HepG2 (cell line): Measurements from ENCODE around the gene BBOX1. TPM values are rescaled to one million over a fixed set of nuclear protein-coding genes. Genes with fewer than 3 reads are reported as not detected.

Experiments
- ATAC-seq: fragments of 200-7000 bp; cut with Tn5 transposase; 3 replicates; pipeline ENCODE4 v1.9.1; 2020; ENCODE audit warnings: mild to moderate bottlenecking, moderate library complexity
- BruUV-seq: library from RNA; stranded (reverse); fragments of 400-500 nt; replicated peaks from 2 replicates; lab custom pipeline; 2021; lab: Mats Ljungman, UMichigan
- CTCF ChIA-PET: fragments of 300-600 bp; formaldehyde crosslinking; extraction: SDS; loops from one replicate; lab custom pipeline; 2021; ENCODE audit warnings: low total read pairs, inconsistent platforms, low intra/inter-chr PET ratio; lab: Yijun Ruan, JAX
- POLR2A ChIA-PET: fragments of 350-600 bp; sonication (Branson Sonifier 250); formaldehyde crosslinking; loops from one replicate; lab custom pipeline; 2020; ENCODE audit warnings: antibody characterized with exemption, inconsistent platforms; lab: Yijun Ruan, JAX
- DNase-seq: peaks from one replicate; pipeline ENCODE4 v3.0.0-alpha.2; 2015; ENCODE audit warnings: low spot score
- FAIRE-seq: peaks from 3 replicates; lab custom pipeline; 2011; peaks lifted over from hg19 to GRCh38; lab: Jason Lieb, UNC
- H2AFZ ChIP-seq: one replicate; pipeline ENCODE4 v1.6.1; 2011; ENCODE audit warnings: low read length, inconsistent platforms
- H3K27ac ChIP-seq: fragments of 300-600 bp; 3 replicates; pipeline ENCODE4 v1.8.0; 2011; ENCODE audit warnings: mixed run types, mild to moderate bottlenecking, mixed read lengths, low read length, inconsistent platforms; ENCODE audit not compliant: insufficient read depth; ENCODE audit errors: extremely low read length
- H3K27me3 ChIP-seq, 2 experiments: fragments of 200-600 bp in 1 of 2; 2 replicates in 1 of 2; 3 replicates in 1 of 2; pipeline versions ENCODE4 v1.6.0 to v1.8.0; 2011; ENCODE audit warnings: low read length in 2 of 2, mild to moderate bottlenecking in 2 of 2, moderate library complexity in 2 of 2, inconsistent platforms in 1 of 2; ENCODE audit not compliant: insufficient read depth in 2 of 2, control insufficient read depth in 1 of 2
- H3K36me3 ChIP-seq, 2 experiments: fragments of 200-600 bp in 1 of 2; replicated peaks in 1 of 2; 2 replicates in 1 of 2; 3 replicates in 1 of 2; pipeline versions ENCODE4 v1.5.1 to v1.8.0; 2011; ENCODE audit warnings: low read length in 2 of 2, inconsistent platforms in 1 of 2; ENCODE audit not compliant: insufficient read depth in 2 of 2, control insufficient read depth in 1 of 2
- H3K4me1 ChIP-seq: 2 replicates; pipeline ENCODE4 v1.5.1; 2012; ENCODE audit warnings: low read length, inconsistent platforms; ENCODE audit not compliant: insufficient read depth
- H3K4me2 ChIP-seq: 2 replicates; pipeline ENCODE4 v1.6.0; 2011; ENCODE audit warnings: low read depth, low read length, inconsistent platforms
- H3K4me3 ChIP-seq, 3 experiments: fragments of 200-600 bp in 1 of 3; sonication (generic), shearing (Covaris generic) in 1 of 3; replicated peaks in 1 of 3; 2 replicates each; pipeline ENCODE4 v1.5.1; 2011 to 2016; ENCODE audit warnings: low read length in 3 of 3, inconsistent platforms in 2 of 3, low read depth in 2 of 3, mild to moderate bottlenecking in 2 of 3, control low read depth in 1 of 3, mixed read lengths in 1 of 3; ENCODE audit not compliant: insufficient read depth in 1 of 3
- H3K79me2 ChIP-seq: one replicate; pipeline ENCODE4 v1.6.1; 2011; ENCODE audit warnings: low read length, inconsistent platforms; ENCODE audit not compliant: insufficient read depth
- H3K9ac ChIP-seq: 2 replicates; pipeline ENCODE4 v1.6.0; 2011; ENCODE audit warnings: mild to moderate bottlenecking, low read depth, low read length, inconsistent platforms; ENCODE audit not compliant: insufficient read depth
- H3K9me3 ChIP-seq: 2 replicates; pipeline ENCODE4 v1.5.1; 2012; ENCODE audit warnings: mild to moderate bottlenecking, low read length
- H4K20me1 ChIP-seq: 2 replicates; pipeline ENCODE4 v1.6.0; 2011; ENCODE audit warnings: inconsistent platforms, mild to moderate bottlenecking, low read length, moderate library complexity; ENCODE audit not compliant: insufficient read depth
- ATRX ChIP-seq: sonication (generic); formaldehyde crosslinking; IDR thresholded peaks from 2 replicates; pipeline ENCODE4 v1.4.0; 2020; ENCODE audit warnings: missing genetic modification reagents, borderline replicate concordance
- BRCA1 ChIP-seq: sonication (generic); formaldehyde crosslinking; IDR thresholded peaks from 2 replicates; pipeline ENCODE4 v1.4.0; 2020; ENCODE audit warnings: missing genetic modification reagents
- NBN ChIP-seq: fragments of 450-650 bp; conservative IDR thresholded peaks from 2 replicates; pipeline ENCODE4 v1.6.1; 2017
- PHF8 ChIP-seq: sonication (generic); formaldehyde crosslinking; IDR thresholded peaks from 2 replicates; pipeline ENCODE4 v1.5.0; 2020; ENCODE audit warnings: missing genetic modification reagents
- PLSCR1 ChIP-seq: sonication (generic); formaldehyde crosslinking; IDR thresholded peaks from 2 replicates; pipeline ENCODE4 v1.5.0; 2020; ENCODE audit warnings: missing genetic modification reagents, mild to moderate bottlenecking, borderline replicate concordance
- RBAK ChIP-seq: sonication (generic); formaldehyde crosslinking; IDR thresholded peaks from 2 replicates; pipeline ENCODE4 v1.5.1; 2020; ENCODE audit warnings: mild to moderate bottlenecking, missing genetic modification reagents
- TBX3 ChIP-seq: fragments of 450-650 bp; IDR thresholded peaks from 2 replicates; pipeline ENCODE4 v1.6.1; 2017; ENCODE audit warnings: antibody characterized with exemption, mild to moderate bottlenecking, inconsistent platforms, borderline replicate concordance
- TMF1 ChIP-seq: sonication (generic); formaldehyde crosslinking; IDR thresholded peaks from 2 replicates; pipeline ENCODE4 v1.8.1; 2022; ENCODE audit warnings: low read depth, missing genetic modification reagents
- ZHX1 ChIP-seq: sonication (generic); formaldehyde crosslinking; IDR thresholded peaks from 2 replicates; pipeline ENCODE4 v1.8.1; 2022; ENCODE audit warnings: low read depth, mild to moderate bottlenecking, missing genetic modification reagents
- ZNF839 ChIP-seq: sonication (generic); formaldehyde crosslinking; IDR thresholded peaks from 2 replicates; pipeline ENCODE4 v1.4.0; 2020; ENCODE audit warnings: missing genetic modification reagents, mild to moderate bottlenecking, borderline replicate concordance
- WGBS: methylation state at CpG from one replicate; pipeline ENCODE4 v1.1.6; 2017; ENCODE audit warnings: low lambda C conversion rate; 5-methylcytosine and 5-hydroxymethylcytosine counted together
- in situ Hi-C: cut with HindIII; loops from 2 replicates; pipeline ENCODE4 v1.10.0; 2017; ENCODE audit warnings: low pct_unique_long_range_greater_than_20kb; ENCODE audit not compliant: extremely low pct_ligation_motif_present
- intact Hi-C: fragments of 100-400 bp; cut with micrococcal nuclease; formaldehyde crosslinking; loops from one replicate; pipeline ENCODE4 v1.10.0; 2022; ENCODE audit not compliant: unreplicated experiment
- polyA plus RNA-seq, 8 experiments: library from polyadenylated mRNA; depleted of rRNA in 3 of 8; stranded (reverse) in 7 of 8; unstranded in 1 of 8; fragments of >200 nt; fragmentation: Illumina TruSeq in 4 of 8; extraction: Trizol in 4 of 8; gene quantifications; 2 replicates each; pipeline versions ENCODE4 v1.2.1 to v1.2.3, GENCODE V29; 2011 to 2016; ENCODE audit warnings: low read depth in 4 of 8, missing spikeins in 1 of 8, mixed read lengths in 1 of 8; ENCODE audit not compliant: insufficient read depth in 1 of 8
- total RNA-seq, 5 experiments: library from RNA; depleted of rRNA; stranded (reverse); fragments of >200 nt; fragmentation: Illumina TruSeq; extraction: Trizol; gene quantifications; 2 replicates each; pipeline ENCODE4 v1.2.3, GENCODE V29; 2016; ENCODE audit warnings: low read depth in 1 of 5

Gene BBOX1
- total and polyA plus RNA-seq, 2 of the 13 experiments (the other 11 are each of a cell fraction or from before 2014, with no cell fraction given): not detected

GRCh38 chr11:27061461-27061821 is 20.8 kb downstream of the BBOX1 start:
- no peak for DNase-seq
- no peak for TF ChIP-seq BRCA1
- TF ChIP-seq RBAK: no peak
- TF ChIP-seq TMF1 (CRISPR knock-in tag): no peak
- TF ChIP-seq ZNF839 (CRISPR knock-in tag): no peak
- no peak for TF ChIP-seq TBX3
- no peak for TF ChIP-seq PHF8 (CRISPR knock-in tag)
- no peak for TF ChIP-seq PLSCR1 (CRISPR knock-in tag)
- no peak for TF ChIP-seq ATRX
- TF ChIP-seq NBN: no peak
- no peak for TF ChIP-seq ZHX1 (CRISPR knock-in tag)
- TF ChIP-seq, all 625 proteins: peak for 0
- Histone ChIP-seq H3K4me3 (no peak overlapping the region), H3K4me1 (no peaks in the 10 kb centered on the region), H2AFZ (no peak overlapping the region), H3K4me2 (no peak overlapping the region), H3K79me2 (no peaks in the 10 kb centered on the region), H3K27me3 (peaks cover 0 to 1% of the 10 kb centered on the region in 2 experiments; a peak in 2 of 5 replicates), H3K27ac (no peak overlapping the region), H3K36me3 (no peaks in the 10 kb centered on the region), H4K20me1 (no peaks in the 10 kb centered on the region), H3K9ac (no peak overlapping the region), H3K9me3 (no peaks in the 10 kb centered on the region)
- in situ Hi-C loops (no loop called here), intact Hi-C loops (no loop called here)
- no peak for FAIRE-seq
- no TSS peak for BruUV-seq
- POLR2A ChIA-PET: no interaction called here
- 2% methylated on average over 2 of the region's 2 CpGs for WGBS
- no peak for ATAC-seq
- CTCF ChIA-PET: no interaction called here
